ENCODE measurements around the gene FBP2. TPM values are rescaled to one million over a fixed set of nuclear protein-coding genes. Genes with fewer than 3 reads are reported as not detected.

The FBP2 gene
- total RNA-seq, 1 experiment from 2014 or later, result not detected

DNA sequence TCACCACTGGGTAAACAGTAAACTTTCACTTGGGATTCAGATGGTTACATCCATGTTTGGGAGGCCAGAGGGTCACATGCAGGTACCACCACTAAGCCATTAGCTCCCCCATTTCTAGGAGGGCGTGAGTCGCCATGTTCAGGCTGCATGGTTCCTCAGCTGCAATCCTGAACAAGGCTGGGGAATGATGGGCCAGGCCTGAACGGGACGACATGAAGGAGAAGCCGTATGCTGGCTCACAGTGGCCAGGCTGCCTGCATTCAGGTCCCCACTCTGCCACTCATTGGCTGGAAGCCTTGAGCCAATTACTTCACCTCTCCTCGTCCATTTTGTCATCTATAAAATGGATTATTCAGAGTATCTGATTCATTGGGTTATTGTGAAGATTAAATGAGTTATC is 9.0 kb upstream of the FBP2 start:
- no peaks in the 10 kb centered on the region; the same call in 1 of the 2 replicates for H3K36me3 ChIP-seq (ENCODE audit: low read depth, low read length)
- H3K4me1 ChIP-seq (ENCODE audit: insufficient read depth, low read length), result no peaks in the 10 kb centered on the region
- no peak overlapping the region for H2AFZ ChIP-seq (ENCODE audit: low read length)
- H3K27ac ChIP-seq (ENCODE audit: low read length), result no peak overlapping the region
- no peak overlapping the region for H3K4me3 ChIP-seq (ENCODE audit: low read length)
- no peak overlapping the region for H3K4me2 ChIP-seq (ENCODE audit: low read length)
- intact Hi-C loops (cut with micrococcal nuclease), result loop anchor here (2.0 kb wide), 1 partner anchor 48 kb away; the partner anchor contains the start of gene PCAT7
- no peak overlapping the region for H3K9ac ChIP-seq (ENCODE audit: low read length)
- no TSS peak for BruUV-seq (replicated peaks)
- H3K9me2 ChIP-seq (replicated peaks; ENCODE audit: low read length), result no peaks in the 10 kb centered on the region
- ChIA-PET POLR2A (ENCODE audit: unreplicated experiment) (no interaction called here), CTCF (interaction anchor here (0.7 kb wide), 1 partner anchor 603 kb away, joined by 23 read pairs; no protein-coding TSS in a partner anchor)
- H4K20me1 ChIP-seq (ENCODE audit: low read length), result no peaks in the 10 kb centered on the region
- H3K9me3 ChIP-seq (ENCODE audit: low read length), result no peaks in the 10 kb centered on the region
- H3F3A ChIP-seq (ENCODE audit: low read length, unreplicated experiment), result no peaks in the 10 kb centered on the region
- H3K27me3 ChIP-seq (ENCODE audit: low read length), result no peaks in the 10 kb centered on the region
- DNase-seq (no peak), ATAC-seq (no peak)
- no peaks in the 10 kb centered on the region for H3K79me2 ChIP-seq (ENCODE audit: low read length)
- no peak for TF ChIP-seq EZH2phosphoT487 (IDR thresholded peaks at IDR 0.05; ENCODE audit: borderline replicate concordance, low read length)
- no peak for TF ChIP-seq CTCF (conservative IDR thresholded peaks at IDR 0.05; ENCODE audit: low read depth, low read length)
- TF ChIP-seq EZH2 (IDR thresholded peaks at IDR 0.05; ENCODE audit: low read length, unreplicated experiment), result no peak

DNA sequence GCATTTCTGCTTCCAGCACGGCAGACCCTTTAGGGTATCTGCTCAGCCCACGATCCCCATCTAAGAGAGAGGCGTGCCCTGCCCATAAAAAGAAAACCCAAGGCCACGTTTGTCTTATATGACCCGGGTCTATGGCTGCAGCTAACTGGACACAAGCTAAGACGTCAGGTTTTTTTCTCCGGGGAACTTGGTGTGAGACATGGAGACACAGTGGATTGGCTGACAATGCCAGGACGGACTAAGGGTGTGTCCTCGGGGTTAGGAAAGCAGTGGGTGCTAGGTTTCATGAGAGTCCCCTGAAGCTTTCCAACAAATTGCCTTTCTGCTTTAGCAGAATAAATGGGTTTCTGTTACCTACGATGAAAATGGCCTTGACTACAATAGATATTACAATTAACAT is 7.1 kb upstream of the FBP2 start:
- DNase-seq (no peak), ATAC-seq (no peak)
- POLR2A ChIA-PET (ENCODE audit: unreplicated experiment), result no interaction called here
- Histone ChIP-seq H3K4me3 (ENCODE audit: low read length) (no peak overlapping the region), H3K4me2 (ENCODE audit: low read length) (no peak overlapping the region), H2AFZ (ENCODE audit: low read length) (no peak overlapping the region), H3K9me3 (ENCODE audit: low read length) (no peaks in the 10 kb centered on the region), H4K20me1 (ENCODE audit: low read length) (no peaks in the 10 kb centered on the region), H3K27ac (ENCODE audit: low read length) (no peak overlapping the region), H3K9me2 (replicated peaks; ENCODE audit: low read length) (no peaks in the 10 kb centered on the region), H3K27me3 (ENCODE audit: low read length) (no peaks in the 10 kb centered on the region), H3K9ac (ENCODE audit: low read length) (no peak overlapping the region), H3K79me2 (ENCODE audit: low read length) (no peaks in the 10 kb centered on the region), H3F3A (ENCODE audit: low read length, unreplicated experiment) (no peaks in the 10 kb centered on the region), H3K4me1 (ENCODE audit: insufficient read depth, low read length) (no peaks in the 10 kb centered on the region), H3K36me3 (ENCODE audit: low read depth, low read length) (no peaks in the 10 kb centered on the region; the same call in 1 of the 2 replicates)
- intact Hi-C loops (cut with micrococcal nuclease), result no loop called here
- BruUV-seq (replicated peaks), result no TSS peak
- no peak for TF ChIP-seq EZH2phosphoT487 (IDR thresholded peaks at IDR 0.05; ENCODE audit: borderline replicate concordance, low read length)
- TF ChIP-seq CTCF (conservative IDR thresholded peaks at IDR 0.05; ENCODE audit: low read depth, low read length), result no peak
- TF ChIP-seq EZH2 (IDR thresholded peaks at IDR 0.05; ENCODE audit: low read length, unreplicated experiment), result no peak
- CTCF ChIA-PET, result no interaction called here

GRCh38 chr9:94600258-94600657 is 6.6 kb upstream of the FBP2 start:
- no peak for ATAC-seq
- Histone ChIP-seq H3K9me3 (ENCODE audit: low read length) (no peaks in the 10 kb centered on the region), H3K4me1 (ENCODE audit: insufficient read depth, low read length) (no peaks in the 10 kb centered on the region), H4K20me1 (ENCODE audit: low read length) (no peaks in the 10 kb centered on the region), H3F3A (ENCODE audit: low read length, unreplicated experiment) (no peaks in the 10 kb centered on the region), H3K4me3 (ENCODE audit: low read length) (no peak overlapping the region), H3K79me2 (ENCODE audit: low read length) (no peaks in the 10 kb centered on the region), H3K4me2 (ENCODE audit: low read length) (no peak overlapping the region), H3K27ac (ENCODE audit: low read length) (no peak overlapping the region), H3K9me2 (replicated peaks; ENCODE audit: low read length) (no peaks in the 10 kb centered on the region), H3K9ac (ENCODE audit: low read length) (no peak overlapping the region), H3K27me3 (ENCODE audit: low read length) (no peaks in the 10 kb centered on the region), H2AFZ (ENCODE audit: low read length) (no peak overlapping the region), H3K36me3 (ENCODE audit: low read depth, low read length) (no peaks in the 10 kb centered on the region; the same call in 1 of the 2 replicates)
- TF ChIP-seq EZH2 (IDR thresholded peaks at IDR 0.05; ENCODE audit: low read length, unreplicated experiment), result no peak
- TF ChIP-seq EZH2phosphoT487 (IDR thresholded peaks at IDR 0.05; ENCODE audit: borderline replicate concordance, low read length), result no peak
- no peak for TF ChIP-seq CTCF (conservative IDR thresholded peaks at IDR 0.05; ENCODE audit: low read depth, low read length)
- BruUV-seq (replicated peaks), result no TSS peak
- intact Hi-C loops (cut with micrococcal nuclease), result no loop called here
- ChIA-PET POLR2A (ENCODE audit: unreplicated experiment) (no interaction called here), CTCF (no interaction called here)
- DNase-seq, result no peak
